HepG2 (cell line): ENCODE data around the gene METRN. TPM values are rescaled to one million over a fixed set of nuclear protein-coding genes. Genes with fewer than 3 reads are reported as not detected.

Experiments used
- AHR ChIP-seq: IDR thresholded peaks from 2 replicates; pipeline ENCODE4 v1.6.1; 2018; ENCODE audit warnings: missing genetic modification reagents, missing compliant biosample characterization
- CREB3 ChIP-seq: sonication (generic); formaldehyde crosslinking; IDR thresholded peaks from 2 replicates; pipeline ENCODE4 v1.5.0; 2020; ENCODE audit warnings: missing genetic modification reagents
- EEA1 ChIP-seq: sonication (generic); formaldehyde crosslinking; IDR thresholded peaks from 2 replicates; pipeline ENCODE4 v1.5.1; 2020; ENCODE audit warnings: mild to moderate bottlenecking, missing genetic modification reagents, borderline replicate concordance
- GABPB1 ChIP-seq: IDR thresholded peaks from 2 replicates; pipeline ENCODE4 v1.6.1; 2016; ENCODE audit warnings: mild to moderate bottlenecking, missing genetic modification reagents, moderate library complexity, missing compliant biosample characterization
- KAT7 ChIP-seq: IDR thresholded peaks from 2 replicates; pipeline ENCODE4 v1.6.1; 2018; ENCODE audit warnings: borderline replicate concordance, missing compliant biosample characterization
- KDM6A ChIP-seq: IDR thresholded peaks from 2 replicates; pipeline ENCODE4 v1.6.1; 2016; ENCODE audit warnings: low read depth
- KMT2B ChIP-seq: IDR thresholded peaks from 2 replicates; pipeline ENCODE4 v1.6.1; 2016; ENCODE audit warnings: missing genetic modification reagents, missing compliant biosample characterization
- POLR2AphosphoS5 ChIP-seq: IDR thresholded peaks from 2 replicates; pipeline ENCODE4 v1.6.1; 2012; ENCODE audit warnings: low read depth, low read length
- SAP130 ChIP-seq: IDR thresholded peaks from 2 replicates; pipeline ENCODE4 v1.6.1; 2016; ENCODE audit warnings: low read depth
- SCMH1 ChIP-seq: sonication (generic); formaldehyde crosslinking; IDR thresholded peaks from 2 replicates; pipeline ENCODE4 v1.9.0; 2021; ENCODE audit warnings: missing genetic modification reagents, mild to moderate bottlenecking, borderline replicate concordance
- SNAPC4 ChIP-seq: sonication (generic); formaldehyde crosslinking; IDR thresholded peaks from 2 replicates; pipeline ENCODE4 v1.4.0; 2020; ENCODE audit warnings: mild to moderate bottlenecking, missing genetic modification reagents
- ZBED4 ChIP-seq: sonication (generic); formaldehyde crosslinking; IDR thresholded peaks from 2 replicates; pipeline ENCODE4 v1.4.0; 2020; ENCODE audit warnings: missing genetic modification reagents, borderline replicate concordance
- ZBTB3 ChIP-seq: sonication (generic); formaldehyde crosslinking; IDR thresholded peaks from 2 replicates; pipeline ENCODE4 v1.4.0; 2020; ENCODE audit warnings: low read depth, mild to moderate bottlenecking, moderate library complexity, missing genetic modification reagents, borderline replicate concordance
- ZFX ChIP-seq: sonication (generic); formaldehyde crosslinking; IDR thresholded peaks from 2 replicates; pipeline ENCODE4 v1.4.0; 2020; ENCODE audit warnings: mild to moderate bottlenecking, low read depth, missing genetic modification reagents, moderate library complexity
- ZFY ChIP-seq: sonication (generic); formaldehyde crosslinking; IDR thresholded peaks from 2 replicates; pipeline ENCODE4 v1.4.0; 2020; ENCODE audit warnings: missing genetic modification reagents
- ZMYM4 ChIP-seq: sonication (generic); formaldehyde crosslinking; IDR thresholded peaks from 2 replicates; pipeline ENCODE4 v1.8.1; 2023; ENCODE audit warnings: mild to moderate bottlenecking, missing genetic modification reagents
- ZNF549 ChIP-seq: sonication (generic); formaldehyde crosslinking; IDR thresholded peaks from 2 replicates; pipeline ENCODE4 v1.5.0; 2020; ENCODE audit warnings: missing genetic modification reagents
- ZNF710 ChIP-seq: sonication (generic); formaldehyde crosslinking; IDR thresholded peaks from 2 replicates; pipeline ENCODE4 v1.5.0; 2020; ENCODE audit warnings: mild to moderate bottlenecking, missing genetic modification reagents, borderline replicate concordance
- polyA plus RNA-seq, 8 experiments: library from polyadenylated mRNA; depleted of rRNA in 3 of 8; stranded (reverse) in 7 of 8; unstranded in 1 of 8; fragments of >200 nt; fragmentation: Illumina TruSeq in 4 of 8; extraction: Trizol in 4 of 8; gene quantifications; 2 replicates each; pipeline versions ENCODE4 v1.2.1 to v1.2.3, GENCODE V29; 2011 to 2016; ENCODE audit warnings: low read depth in 4 of 8, missing spikeins in 1 of 8, mixed read lengths in 1 of 8; ENCODE audit not compliant: insufficient read depth in 1 of 8
- total RNA-seq, 5 experiments: library from RNA; depleted of rRNA; stranded (reverse); fragments of >200 nt; fragmentation: Illumina TruSeq; extraction: Trizol; gene quantifications; 2 replicates each; pipeline ENCODE4 v1.2.3, GENCODE V29; 2016; ENCODE audit warnings: low read depth in 1 of 5

Gene METRN
- total and polyA plus RNA-seq, 2 of the 13 experiments (the other 11 are each of a cell fraction or from before 2014, with no cell fraction given): 25.5 to 46.1 TPM

GRCh38 chr16:694187-694862 is 20.6 kb upstream of the METRN start (continued):
- TF ChIP-seq KDM6A (no peak), SCMH1 (CRISPR knock-in tag) (no peak), ZBTB3 (no peak), ZMYM4 (CRISPR knock-in tag) (no peak), ZNF549 (0 out of 2 replicates have a peak, but pooled peaks have one; percentile 22), SAP130 (CRISPR knock-in tag) (no peak), EEA1 (no peak), KAT7 (CRISPR knock-in tag) (no peak), SNAPC4 (CRISPR knock-in tag) (no peak), ZFY (peak; percentile 36; the same call in 1 of the 2 replicates), GABPB1 (CRISPR knock-in tag) (0 out of 2 replicates have a peak, but pooled peaks have one; percentile 13), ZFX (CRISPR knock-in tag) (0 out of 2 replicates have a peak, but pooled peaks have one; percentile 21), ZNF710 (CRISPR knock-in tag) (0 out of 2 replicates have a peak, but pooled peaks have one; percentile 34), AHR (CRISPR knock-in tag) (no peak), POLR2AphosphoS5 (no peak), CREB3 (CRISPR knock-in tag) (no peak), ZBED4 (CRISPR knock-in tag) (no peak), KMT2B (CRISPR knock-in tag) (no peak)
